Measurements from ENCODE around the gene RASSF5. TPM values are rescaled to one million over a fixed set of nuclear protein-coding genes. Genes with fewer than 3 reads are reported as not detected.

The RASSF5 gene
- total RNA-seq, 4 donors from 2014 or later: 6.6 to 23.0 (median 10.5) TPM

DNA sequence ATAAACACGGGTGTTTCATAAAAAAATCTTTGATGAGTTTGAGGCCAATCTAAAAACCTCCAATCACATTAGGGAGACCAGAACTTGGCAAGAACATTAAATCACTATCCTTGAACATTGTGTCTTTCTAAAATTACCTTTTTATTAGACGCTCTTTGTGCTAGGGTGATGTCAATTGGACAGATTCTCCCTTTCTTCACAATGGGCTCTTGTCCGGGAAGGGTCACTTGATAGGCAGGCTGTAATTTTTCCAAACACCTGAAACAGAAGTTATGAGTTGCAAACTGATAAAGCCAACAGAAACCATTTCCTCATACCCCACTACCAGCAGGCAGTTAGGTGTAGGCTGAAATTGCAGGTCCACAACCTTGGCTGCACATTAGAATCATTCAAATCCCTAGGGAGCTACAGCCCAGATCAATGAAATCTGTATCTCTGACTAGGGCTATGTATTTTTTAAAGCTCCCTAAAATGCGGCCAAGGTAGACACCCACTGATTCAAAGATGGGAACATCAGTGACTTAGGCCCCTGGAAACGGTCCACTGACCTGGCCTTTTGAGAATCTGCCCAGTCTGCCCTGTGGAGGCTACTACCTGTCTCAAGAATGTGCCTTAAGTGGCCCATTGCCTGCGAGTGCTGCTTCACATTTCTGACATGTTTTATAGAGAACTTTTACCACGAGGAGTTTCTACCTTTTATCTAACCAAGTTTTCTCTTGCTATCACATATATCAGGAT, 88.4 kb downstream of the RASSF5 start:
- Histone ChIP-seq H3K4me1 (peaks cover 0 to 4% (median 0%) of the 10 kb centered on the region in 4 donors), H3K27ac (replicated peaks in 1 of 4) (no peak overlapping the region), H3K36me3 (peaks cover 86 to 100% (median 99%) of the 10 kb centered on the region in 4 donors), H3K9me3 (no peaks in the 10 kb centered on the region), H3K4me3 (no peak overlapping the region), H3K27me3 (no peaks in the 10 kb centered on the region)
- no peak for DNase-seq (ENCODE audit: extremely low spot score)
- WGBS: 92% methylated on average over 7 of the region's 7 CpGs
- intact Hi-C loops (cut with DNase I): no loop called here
- no peak for TF ChIP-seq EP300 (IDR thresholded peaks at IDR 0.05)
- TF ChIP-seq POLR2A (IDR thresholded peaks at IDR 0.05; ENCODE audit: low read depth): no peak
- no peak for TF ChIP-seq POLR2AphosphoS5 (IDR thresholded peaks at IDR 0.05)
- TF ChIP-seq, protein P1, sequence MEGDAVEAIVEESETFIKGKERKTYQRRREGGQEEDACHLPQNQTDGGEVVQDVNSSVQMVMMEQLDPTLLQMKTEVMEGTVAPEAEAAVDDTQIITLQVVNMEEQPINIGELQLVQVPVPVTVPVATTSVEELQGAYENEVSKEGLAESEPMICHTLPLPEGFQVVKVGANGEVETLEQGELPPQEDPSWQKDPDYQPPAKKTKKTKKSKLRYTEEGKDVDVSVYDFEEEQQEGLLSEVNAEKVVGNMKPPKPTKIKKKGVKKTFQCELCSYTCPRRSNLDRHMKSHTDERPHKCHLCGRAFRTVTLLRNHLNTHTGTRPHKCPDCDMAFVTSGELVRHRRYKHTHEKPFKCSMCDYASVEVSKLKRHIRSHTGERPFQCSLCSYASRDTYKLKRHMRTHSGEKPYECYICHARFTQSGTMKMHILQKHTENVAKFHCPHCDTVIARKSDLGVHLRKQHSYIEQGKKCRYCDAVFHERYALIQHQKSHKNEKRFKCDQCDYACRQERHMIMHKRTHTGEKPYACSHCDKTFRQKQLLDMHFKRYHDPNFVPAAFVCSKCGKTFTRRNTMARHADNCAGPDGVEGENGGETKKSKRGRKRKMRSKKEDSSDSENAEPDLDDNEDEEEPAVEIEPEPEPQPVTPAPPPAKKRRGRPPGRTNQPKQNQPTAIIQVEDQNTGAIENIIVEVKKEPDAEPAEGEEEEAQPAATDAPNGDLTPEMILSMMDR (IDR thresholded peaks at IDR 0.05): no peak

DNA sequence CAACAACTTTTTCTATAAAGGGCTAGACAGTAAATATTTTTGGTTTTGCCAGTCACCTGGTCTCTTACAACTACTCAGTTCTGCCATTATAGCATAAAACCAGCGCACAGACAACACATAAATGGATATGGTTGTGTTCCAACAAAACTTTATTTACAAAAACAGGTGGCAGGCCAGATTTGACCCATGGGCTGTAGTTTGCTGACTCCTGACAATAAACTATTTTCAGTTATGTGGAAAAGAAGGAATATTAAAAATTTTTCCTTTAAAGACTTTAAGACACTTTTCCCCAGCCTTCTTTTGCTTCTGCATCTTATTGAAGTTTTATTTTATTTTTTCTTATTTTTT, 89.0 kb downstream of the RASSF5 start:
- H3K27ac ChIP-seq (replicated peaks in 1 of 4): no peak overlapping the region
- intact Hi-C loops (cut with DNase I): no loop called here
- TF ChIP-seq POLR2AphosphoS5 (IDR thresholded peaks at IDR 0.05) (no peak), EP300 (IDR thresholded peaks at IDR 0.05) (no peak), POLR2A (IDR thresholded peaks at IDR 0.05; ENCODE audit: low read depth) (no peak)
- TF ChIP-seq, protein P1 (IDR thresholded peaks at IDR 0.05): no peak
- no peaks in the 10 kb centered on the region for H3K4me1 ChIP-seq
- peaks cover 86 to 100% (median 100%) of the 10 kb centered on the region in 4 donors for H3K36me3 ChIP-seq
- 92% methylated on average over 1 of the region's 1 CpG for WGBS
- DNase-seq (ENCODE audit: extremely low spot score): no peak
- H3K4me3 ChIP-seq: no peak overlapping the region
- H3K27me3 ChIP-seq: no peaks in the 10 kb centered on the region
- H3K9me3 ChIP-seq: no peaks in the 10 kb centered on the region

GRCh38 chr1:206600527-206600926, 93.2 kb downstream of the RASSF5 start:
- intact Hi-C loops (cut with DNase I): loop anchor here (10.0 kb wide), 1 partner anchor 384 kb away; no protein-coding TSS in a partner anchor
- WGBS: 80% methylated on average over 3 of the region's 3 CpGs
- peaks cover 83 to 100% (median 100%) of the 10 kb centered on the region in 4 donors for H3K36me3 ChIP-seq
- no peak for DNase-seq (ENCODE audit: extremely low spot score)
- H3K27ac ChIP-seq (replicated peaks in 1 of 4): no peak overlapping the region
- H3K27me3 ChIP-seq: no peaks in the 10 kb centered on the region
- no peak overlapping the region for H3K4me3 ChIP-seq
- no peaks in the 10 kb centered on the region for H3K4me1 ChIP-seq
- no peaks in the 10 kb centered on the region for H3K9me3 ChIP-seq
- TF ChIP-seq, protein P1 (IDR thresholded peaks at IDR 0.05): no peak
- TF ChIP-seq POLR2AphosphoS5 (IDR thresholded peaks at IDR 0.05): no peak
- no peak for TF ChIP-seq POLR2A (IDR thresholded peaks at IDR 0.05; ENCODE audit: low read depth)
- no peak for TF ChIP-seq EP300 (IDR thresholded peaks at IDR 0.05)

- peaks cover 72 to 100% (median 96%) of the 10 kb centered on the region in 4 donors for H3K36me3 ChIP-seq
- TF ChIP-seq, protein P1 (IDR thresholded peaks at IDR 0.05): no peak
- TF ChIP-seq POLR2AphosphoS5 (IDR thresholded peaks at IDR 0.05) (no peak), EP300 (IDR thresholded peaks at IDR 0.05) (no peak), POLR2A (IDR thresholded peaks at IDR 0.05; ENCODE audit: low read depth) (no peak)
- no peaks in the 10 kb centered on the region for H3K4me1 ChIP-seq
- no peaks in the 10 kb centered on the region for H3K9me3 ChIP-seq
- no peak for DNase-seq (ENCODE audit: extremely low spot score)
- intact Hi-C loops (cut with DNase I): loop anchor here (10.0 kb wide), 1 partner anchor 380 kb away; no protein-coding TSS in a partner anchor
- H3K4me3 ChIP-seq: no peak overlapping the region
- 93% methylated on average over 5 of the region's 5 CpGs for WGBS
- no peak overlapping the region for H3K27ac ChIP-seq (replicated peaks in 1 of 4)
- no peaks in the 10 kb centered on the region for H3K27me3 ChIP-seq
Measured at GRCh38 chr1:206604861-206605260, 97.5 kb downstream of the RASSF5 start.
